A673 (cell line): ENCODE data around the gene ATP10D. TPM values are rescaled to one million over a fixed set of nuclear protein-coding genes. Genes with fewer than 3 reads are reported as not detected.

ENCODE experiments used
- Bru-seq: library from RNA; stranded (reverse); fragments of 400-500 nt; gene quantifications from one replicate; lab custom pipeline; 2021; lab: Mats Ljungman, UMichigan
- BruChase-seq, 2 experiments: library from RNA; stranded (reverse); fragments of 400-500 nt; gene quantifications; one replicate each; lab custom pipeline; 2021; lab: Mats Ljungman, UMichigan
- BruUV-seq: library from RNA; stranded (reverse); fragments of 400-500 nt; replicated peaks from 2 replicates; lab custom pipeline; 2021; lab: Mats Ljungman, UMichigan
- CTCF ChIA-PET: fragments of 300-600 bp; sonication (Branson Sonifier 250); formaldehyde crosslinking; loops from one replicate; lab custom pipeline; 2022; ENCODE audit warnings: antibody characterized with exemption; lab: Charles Lee
- POLR2A ChIA-PET: fragments of 300-600 bp; sonication (Branson Sonifier 250); formaldehyde crosslinking; loops from one replicate; lab custom pipeline; 2022; ENCODE audit warnings: antibody characterized with exemption; ENCODE audit not compliant: low non-redundant PET; lab: Charles Lee
- DNase-seq: peaks from one replicate; pipeline ENCODE4 v3.0.0-alpha.2; 2015; ENCODE audit warnings: low spot score
- H3K27ac ChIP-seq: fragments of 200-600 bp; sonication (generic); 2 replicates; pipeline ENCODE4 v1.5.1; 2016; ENCODE audit warnings: mixed run types, low read depth, mild to moderate bottlenecking, mixed read lengths, antibody characterized with exemption, low read length; ENCODE audit not compliant: poor library complexity, severe bottlenecking
- H3K27me3 ChIP-seq: fragments of 200-600 bp; sonication (generic); replicated peaks from 2 replicates; pipeline ENCODE4 v1.6.1; 2017; ENCODE audit warnings: mixed run types, low read depth, mild to moderate bottlenecking, mixed read lengths, antibody characterized with exemption, low read length; ENCODE audit not compliant: insufficient read depth, poor library complexity
- H3K36me3 ChIP-seq: fragments of 200-600 bp; sonication (generic); 2 replicates; pipeline ENCODE4 v1.6.1; 2016; ENCODE audit warnings: mixed run types, mild to moderate bottlenecking, mixed read lengths, antibody characterized with exemption, low read length; ENCODE audit not compliant: insufficient read depth, poor library complexity, severe bottlenecking
- H3K4me1 ChIP-seq: fragments of 200-600 bp; sonication (generic); 2 replicates; pipeline ENCODE4 v1.6.1; 2017; ENCODE audit warnings: mixed run types, mild to moderate bottlenecking, mixed read lengths, antibody characterized with exemption, low read length; ENCODE audit not compliant: insufficient read depth, poor library complexity, severe bottlenecking
- H3K4me3 ChIP-seq: fragments of 200-600 bp; sonication (generic); 2 replicates; pipeline ENCODE4 v1.5.1; 2016; ENCODE audit warnings: low read depth, mixed run types, mild to moderate bottlenecking, mixed read lengths, low read length; ENCODE audit not compliant: poor library complexity, severe bottlenecking
- H3K9me3 ChIP-seq: fragments of 200-600 bp; sonication (generic); 2 replicates; pipeline ENCODE4 v1.6.1; 2016; ENCODE audit warnings: mixed run types, low read depth, mild to moderate bottlenecking, mixed read lengths, antibody characterized with exemption, low read length; ENCODE audit not compliant: poor library complexity, severe bottlenecking
- CTCF ChIP-seq: fragments of 300-800, 200-600 bp; sonication (generic); conservative IDR thresholded peaks from 2 replicates; pipeline ENCODE4 v1.5.1; 2017; ENCODE audit warnings: low read depth, mild to moderate bottlenecking, antibody characterized with exemption, low read length, moderate library complexity, mixed read lengths
- EZH2 ChIP-seq: fragments of 200-600 bp; sonication (generic); IDR thresholded peaks from 2 replicates; pipeline ENCODE4 v1.6.1; 2017; ENCODE audit warnings: borderline replicate concordance, low read depth, mild to moderate bottlenecking, mixed read lengths, antibody characterized with exemption, low read length; ENCODE audit not compliant: poor library complexity, severe bottlenecking
- intact Hi-C: fragments of 100-400 bp; cut with micrococcal nuclease; formaldehyde crosslinking; loops from one replicate; pipeline ENCODE4 v1.10.0; 2022; ENCODE audit not compliant: unreplicated experiment
- long read RNA-seq: library from polyadenylated mRNA; stranded (forward); transcript quantifications from one replicate; pipeline ENCODE4 v2.0.0, GENCODE V29; 2022
- total RNA-seq: library from RNA; stranded (reverse); gene quantifications from 2 replicates; pipeline ENCODE4 v1.2.3, GENCODE V29; 2021

ATP10D gene
- total RNA-seq (15.8 and 16.1 TPM in 2 replicates), Bru-seq, nascent RNA (percentile 61 among the genes with signal in this experiment), BruChase-seq, experiment 1, labeled RNA remaining after a 2-hour chase (percentile 50 among the genes with signal in this experiment), BruChase-seq, experiment 2, labeled RNA remaining after a 6-hour chase (percentile 55 among the genes with signal in this experiment)
- long read RNA-seq, full-length matches to known transcripts: 8 of 20 reads
- long read RNA-seq, partial matches to known transcripts: 5 of 20 reads
- long read RNA-seq, other reads (novel, unspliced or antisense): 7 of 20 reads

- no peaks in the 10 kb centered on the region for H3K9me3 ChIP-seq
- TF ChIP-seq CTCF: no peak
- TF ChIP-seq EZH2: no peak
- H3K27ac ChIP-seq: peak within 1 kb of the TSS; percentile 63
- no peaks in the 10 kb centered on the region for H3K4me1 ChIP-seq
- ChIA-PET POLR2A (interaction anchor here (0.5 kb wide), 1 partner anchor 11 kb away, joined by 7 read pairs; no protein-coding TSS in a partner anchor), CTCF (interaction anchor here (0.7 kb wide), 1 partner anchor 531 kb away, joined by 3 read pairs; no protein-coding TSS in a partner anchor)
- no peaks in the 10 kb centered on the region for H3K27me3 ChIP-seq
- BruUV-seq: no TSS peak
- intact Hi-C loops: no loop called here
- H3K36me3 ChIP-seq: no peaks in the 10 kb centered on the region
- DNase-seq: peak; percentile 94
- peak within 1 kb of the TSS; percentile 53 for H3K4me3 ChIP-seq
Measured at GRCh38 chr4:47485047-47485692, at the start of gene ATP10D. Gene ATP10D (plus strand): TSS chr4:47485275. CDS start chr4:47512541, 27,266 bp downstream.

GRCh38 chr4:47442980-47443379 is 42.1 kb upstream of the ATP10D start:
- no peak for DNase-seq
- no TSS peak for BruUV-seq
- Histone ChIP-seq H3K4me1 (no peaks in the 10 kb centered on the region), H3K9me3 (no peaks in the 10 kb centered on the region), H3K4me3 (no peak overlapping the region), H3K27ac (no peak overlapping the region), H3K27me3 (no peaks in the 10 kb centered on the region), H3K36me3 (no peaks in the 10 kb centered on the region)
- ChIA-PET CTCF (no interaction called here), POLR2A (no interaction called here)
- intact Hi-C loops: no loop called here
- no peak for TF ChIP-seq CTCF
- TF ChIP-seq EZH2: no peak

- DNase-seq: no peak
- TF ChIP-seq EZH2 (no peak), CTCF (no peak)
- CTCF ChIA-PET: no interaction called here
- POLR2A ChIA-PET: no interaction called here
- Histone ChIP-seq H3K4me1 (no peaks in the 10 kb centered on the region), H3K27ac (no peak overlapping the region), H3K27me3 (no peaks in the 10 kb centered on the region), H3K36me3 (no peaks in the 10 kb centered on the region), H3K4me3 (no peak overlapping the region), H3K9me3 (no peaks in the 10 kb centered on the region)
- intact Hi-C loops: no loop called here
- no TSS peak for BruUV-seq
Measured at GRCh38 chr4:47444031-47444430, 41.0 kb upstream of the ATP10D start.
